ENCODE results near the gene TMEM100.
A peak's percentile ranks its signal among the peaks of the same experiment; 100 is the strongest.

The TMEM100 gene, protein sequence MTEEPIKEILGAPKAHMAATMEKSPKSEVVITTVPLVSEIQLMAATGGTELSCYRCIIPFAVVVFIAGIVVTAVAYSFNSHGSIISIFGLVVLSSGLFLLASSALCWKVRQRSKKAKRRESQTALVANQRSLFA

DNA sequence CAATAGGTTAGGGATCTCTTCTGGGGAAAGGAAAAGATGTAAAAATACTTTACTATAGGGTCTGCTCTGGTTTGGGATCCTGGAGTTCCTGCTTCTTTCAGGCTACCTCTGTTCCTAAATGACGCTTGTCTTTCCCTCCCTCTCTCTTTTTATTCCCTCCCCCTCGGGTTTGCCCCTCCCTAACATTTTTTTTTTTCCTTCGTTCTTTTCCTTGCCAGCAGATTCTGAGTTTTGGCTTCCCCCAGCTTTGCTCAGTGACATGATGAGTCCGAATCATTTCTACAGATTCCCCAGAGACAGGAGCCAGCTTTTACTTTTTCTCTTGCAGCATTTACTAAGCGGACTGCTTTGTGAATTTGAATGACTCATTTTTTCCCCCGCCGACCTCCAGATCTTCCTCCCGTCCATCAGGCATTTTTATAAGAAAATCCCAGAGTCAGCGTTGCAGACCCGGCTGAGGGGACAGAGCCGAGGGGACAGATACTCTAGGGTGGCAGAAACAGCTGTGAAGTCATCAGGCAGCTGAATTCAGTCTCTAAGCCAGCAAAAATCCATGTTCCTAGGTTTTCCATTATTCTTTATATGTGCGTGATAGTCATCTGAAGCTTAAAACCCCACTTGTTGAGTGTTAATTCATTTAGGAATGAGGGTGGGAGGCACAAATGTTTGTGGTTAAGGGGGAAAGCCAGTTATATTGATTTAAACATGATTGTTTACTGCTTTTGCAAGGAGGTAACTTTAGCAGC, at the start of gene TMEM100:
Gene TMEM100 (minus strand): TSS at position 123 of the 746 bp plus-strand sequence. CDS start 1,794 bp downstream, outside the sequence.
- DNase-seq, result no peak

DNA sequence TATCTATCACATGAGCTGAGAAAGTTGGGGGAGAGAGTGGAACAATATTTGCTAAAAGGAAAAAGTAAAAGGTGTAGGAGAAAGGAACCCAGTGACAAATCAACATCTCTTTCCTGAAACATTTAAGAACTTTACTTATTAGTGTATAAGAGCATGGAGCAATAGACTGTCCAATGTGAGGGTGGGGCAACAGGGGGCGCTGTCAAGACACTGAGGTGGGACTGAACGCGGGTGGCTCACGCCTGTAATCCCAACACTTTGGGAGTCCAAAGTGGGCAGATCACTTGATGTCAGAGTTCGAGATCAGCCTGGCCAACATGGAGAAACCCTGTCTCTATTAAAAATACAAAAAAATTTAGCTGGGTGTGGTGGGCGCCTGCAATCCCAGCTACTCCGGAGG, 49.4 kb upstream of the TMEM100 start:
- no peak for DNase-seq

DNA sequence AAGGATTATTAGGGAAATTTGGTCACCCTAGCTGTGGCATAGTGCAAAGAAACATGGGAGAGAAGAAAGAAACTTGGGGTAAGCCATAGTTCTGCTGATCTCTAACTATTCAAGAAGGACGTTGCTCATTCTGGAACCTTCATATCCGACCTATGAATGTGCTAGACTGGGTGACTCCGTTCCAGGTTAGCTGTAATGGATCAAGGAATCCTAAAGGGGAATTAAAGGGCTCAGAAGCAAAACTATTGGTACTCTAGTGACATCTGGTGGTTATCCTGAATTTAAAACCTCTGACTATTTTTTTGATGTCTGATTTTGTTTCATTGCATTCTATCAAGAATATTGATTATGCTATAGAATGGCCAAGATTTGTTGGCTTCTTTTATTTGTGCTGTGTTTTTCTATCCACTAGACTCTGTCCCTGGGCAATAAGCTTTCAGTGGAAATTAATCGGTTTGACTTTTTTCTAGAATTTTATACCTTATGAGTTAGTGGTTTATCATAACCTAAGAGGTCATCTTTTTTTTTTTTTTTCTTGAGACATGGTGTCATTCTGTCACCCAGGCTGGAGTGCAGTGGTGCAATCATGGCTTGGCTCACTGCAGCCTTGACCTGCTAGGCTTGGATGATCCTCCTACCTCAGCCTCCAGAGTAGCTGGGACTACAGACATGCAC, 47.7 kb upstream of the TMEM100 start:
- peak; percentile 7 to 42 for DNase-seq

DNA sequence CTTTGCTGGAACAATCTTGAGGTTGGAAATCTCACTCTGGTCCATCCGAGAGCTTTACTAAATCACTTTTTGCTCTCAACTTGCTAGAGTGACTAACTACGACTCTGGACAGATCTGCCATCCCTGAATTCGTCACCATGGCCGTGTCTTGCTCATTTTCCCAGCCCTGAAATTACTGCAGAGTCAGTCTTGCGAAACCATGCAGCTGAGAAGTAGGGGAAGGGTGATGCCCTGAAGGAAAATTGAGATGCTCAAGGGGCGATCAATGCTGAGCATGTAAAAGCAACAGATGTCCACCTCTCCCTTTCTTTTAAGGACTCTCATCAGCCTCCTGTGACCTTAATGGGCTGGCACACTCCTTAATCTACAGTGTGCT, 46.9 kb upstream of the TMEM100 start:
- DNase-seq, result no peak

DNA sequence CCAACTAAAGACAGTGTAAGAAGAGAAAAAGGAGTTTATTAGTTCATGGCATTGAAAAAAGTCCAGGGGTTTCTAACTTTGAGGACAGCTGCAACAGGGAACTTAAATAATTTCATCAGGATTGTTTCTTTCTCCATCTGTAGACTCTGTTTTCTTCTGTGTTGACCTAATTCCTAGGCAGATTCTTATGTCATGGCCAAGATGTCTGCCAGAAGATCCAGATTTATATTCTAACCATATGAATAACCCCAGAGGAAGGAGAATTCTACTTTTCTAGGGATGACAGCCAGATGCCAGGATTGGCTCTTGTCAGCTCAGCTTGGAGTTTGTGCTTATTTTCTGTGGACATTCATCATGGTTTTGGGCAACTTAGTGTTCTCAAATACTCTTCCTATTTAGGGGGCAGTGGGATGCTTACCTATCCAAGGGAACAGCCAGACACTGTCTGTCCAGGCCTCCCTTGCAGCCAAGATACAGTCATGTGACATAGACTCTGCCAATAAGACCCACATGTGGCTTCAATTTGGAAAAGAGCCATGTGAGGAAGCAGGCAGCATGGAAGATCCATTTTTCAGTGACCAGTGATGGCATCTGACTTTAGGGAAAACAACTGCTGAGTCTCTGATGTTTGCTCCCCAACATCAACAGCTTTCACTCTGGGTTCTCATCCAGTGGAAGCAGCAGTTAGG, 46.4 kb upstream of the TMEM100 start:
- DNase-seq, result no peak

DNA sequence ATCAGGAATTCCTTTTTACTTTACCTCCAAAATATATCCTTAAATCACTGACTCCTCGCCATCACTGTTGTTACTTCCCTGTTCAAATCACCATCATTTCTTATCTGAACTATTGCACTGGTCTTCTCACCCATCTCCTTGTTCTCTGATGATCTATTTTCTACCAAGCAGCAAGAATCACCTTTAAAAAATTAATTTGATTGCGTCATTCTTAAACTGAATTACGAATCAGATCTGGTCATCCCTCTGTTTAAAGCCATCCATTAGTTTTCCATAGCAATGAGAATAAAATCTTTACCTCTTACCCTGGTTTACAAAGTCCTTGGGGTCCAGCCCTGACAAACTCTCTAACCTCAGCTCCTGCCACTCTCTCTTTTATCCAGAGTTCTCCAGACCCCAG, 42.8 kb upstream of the TMEM100 start:
- no peak for DNase-seq

DNA sequence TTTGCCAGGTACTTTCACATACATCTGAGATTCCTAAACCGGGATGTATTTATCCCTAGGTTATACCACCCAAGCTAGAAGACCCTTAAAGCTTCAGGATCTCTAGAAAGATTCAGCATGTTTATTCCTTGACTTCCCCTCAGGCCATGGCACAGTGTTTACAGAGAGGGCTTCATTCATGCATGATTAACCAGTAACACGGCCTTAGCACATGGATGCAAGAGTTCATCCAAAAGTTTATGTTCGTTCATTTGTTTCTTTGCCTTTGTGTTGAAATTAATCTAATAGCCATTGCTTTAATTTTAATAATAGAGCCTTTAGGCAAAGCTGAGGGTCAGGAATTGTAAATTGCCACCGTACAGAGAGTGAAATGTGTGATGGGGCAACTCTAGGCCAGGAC, 41.9 kb upstream of the TMEM100 start:
- DNase-seq, result no peak

DNA sequence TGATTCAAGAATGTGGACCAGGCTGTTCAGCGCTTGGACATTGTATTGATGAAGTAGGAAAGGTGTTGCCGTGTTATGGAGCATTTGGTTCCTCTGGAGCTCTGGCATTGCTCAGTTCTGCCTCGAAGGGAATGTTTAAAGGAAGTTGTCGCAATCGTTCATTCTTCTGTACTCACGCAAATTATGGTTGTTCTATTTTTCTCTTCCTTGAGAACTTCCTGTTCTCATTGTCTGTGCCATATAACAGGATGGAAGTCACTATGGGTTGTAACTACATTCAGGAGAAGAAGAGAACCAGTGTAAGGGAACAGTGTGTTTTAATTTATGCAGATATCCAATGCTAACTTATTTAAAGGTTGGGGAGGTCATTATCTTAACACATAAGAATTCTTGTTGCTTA, 41.2 kb upstream of the TMEM100 start:
- DNase-seq, result no peak

DNA sequence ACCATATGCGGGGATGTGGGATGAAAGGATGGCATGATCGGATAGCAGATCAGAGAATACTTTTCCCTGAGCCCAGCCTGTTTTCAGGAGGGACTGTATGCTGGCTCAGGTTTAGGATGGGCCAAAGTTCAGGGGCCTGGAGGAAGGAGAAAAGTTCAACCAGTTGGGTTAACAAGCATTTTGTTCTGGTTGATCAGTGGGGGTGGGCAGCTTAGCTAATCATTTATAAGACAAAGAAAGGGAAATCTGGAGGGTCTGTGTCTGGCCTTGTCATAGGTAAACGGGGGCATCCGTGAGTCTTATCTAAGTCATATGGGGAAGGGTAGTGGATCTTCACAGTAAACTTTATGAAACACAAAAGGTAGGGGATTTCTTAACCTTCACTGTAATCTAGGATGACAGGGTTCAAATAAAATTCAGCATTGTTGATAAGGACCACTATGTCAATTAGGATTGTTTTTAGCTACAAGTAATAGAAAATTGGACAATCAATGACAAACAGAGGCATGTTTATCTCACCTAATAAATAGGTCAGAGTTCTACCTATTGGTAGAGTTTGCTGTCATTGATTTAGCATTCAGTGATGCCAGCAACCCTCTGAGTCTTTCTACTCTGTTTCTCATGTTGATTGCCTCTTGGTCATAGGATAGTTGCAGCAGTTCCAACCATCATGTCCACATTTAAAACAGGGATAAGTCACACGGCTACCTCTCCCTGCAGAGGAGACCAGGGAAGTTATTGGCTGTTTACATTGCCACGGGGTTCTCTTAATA, 39.6 kb upstream of the TMEM100 start:
- DNase-seq, result no peak

DNA sequence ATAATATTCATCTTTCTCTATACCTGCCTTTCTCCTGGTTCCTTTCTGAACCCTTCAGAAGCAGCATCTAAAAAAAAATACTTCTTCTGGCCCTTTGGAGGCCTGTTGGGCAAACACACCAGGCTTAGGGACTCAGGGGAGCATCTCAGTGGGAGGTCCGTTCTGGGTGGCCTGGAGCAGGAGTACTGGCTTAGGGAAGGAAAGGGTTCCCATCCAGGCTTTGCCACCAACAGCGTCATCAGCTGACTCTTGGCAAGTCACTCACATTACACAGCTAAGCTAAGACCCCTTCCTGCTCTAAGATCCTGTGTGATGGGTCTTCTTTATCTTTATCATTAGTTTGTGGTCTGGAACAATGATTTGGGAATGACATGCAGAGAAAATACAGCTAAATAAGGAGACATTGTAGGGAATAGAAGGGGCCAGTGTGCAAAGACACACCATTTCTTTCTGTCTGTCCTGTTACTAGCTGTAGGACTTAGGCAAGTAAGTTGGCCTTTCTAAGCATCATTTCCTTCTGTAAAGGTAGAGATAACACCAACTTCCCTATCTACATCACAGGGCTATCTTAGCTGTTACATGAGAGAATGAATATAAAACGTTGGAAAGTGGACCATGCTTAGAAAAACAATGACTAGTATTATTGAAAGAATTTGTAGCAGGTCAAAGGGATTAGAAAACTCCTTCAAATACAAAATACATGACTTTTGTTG, 38.1 kb upstream of the TMEM100 start:
- DNase-seq, result no peak

DNA sequence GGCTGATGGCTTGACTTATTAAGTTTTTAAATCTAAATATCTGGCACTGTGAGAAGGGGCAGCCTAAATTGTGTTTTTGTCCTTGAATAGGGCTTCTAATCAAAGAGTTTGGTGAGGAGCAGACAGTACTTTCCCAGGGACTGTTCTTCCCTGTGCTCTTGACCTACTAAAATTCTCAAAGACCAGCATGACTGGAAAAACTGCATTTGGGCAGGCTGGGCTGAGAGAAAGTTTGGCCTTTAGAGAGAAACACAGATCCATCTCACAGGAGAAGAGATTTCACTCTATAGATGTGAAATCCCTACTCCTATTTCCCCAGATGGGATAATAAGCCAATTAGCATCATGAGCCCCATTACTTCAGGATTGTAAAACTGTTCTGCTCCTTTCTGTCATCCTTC, 35.5 kb upstream of the TMEM100 start:
- DNase-seq, result no peak

DNA sequence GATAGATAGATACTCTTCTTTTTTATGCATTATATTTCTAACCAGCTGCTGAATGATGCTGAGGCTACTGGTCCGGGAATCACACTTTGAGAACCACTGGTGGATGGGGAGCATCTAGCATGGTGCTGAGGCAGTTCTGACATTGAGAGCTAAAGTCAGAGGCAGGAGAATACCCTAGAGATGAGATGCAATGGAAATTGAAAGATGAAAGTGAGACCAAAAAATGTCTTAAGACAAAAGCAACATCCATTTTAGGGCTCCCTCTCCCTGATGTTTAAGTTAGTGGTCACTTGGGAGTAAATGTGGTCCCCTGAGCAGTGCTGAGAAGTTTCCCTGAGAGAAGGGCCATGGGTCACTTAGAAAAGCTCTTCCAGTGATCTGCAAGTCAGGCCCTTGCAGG, 35.0 kb upstream of the TMEM100 start:
- no peak for DNase-seq

DNA sequence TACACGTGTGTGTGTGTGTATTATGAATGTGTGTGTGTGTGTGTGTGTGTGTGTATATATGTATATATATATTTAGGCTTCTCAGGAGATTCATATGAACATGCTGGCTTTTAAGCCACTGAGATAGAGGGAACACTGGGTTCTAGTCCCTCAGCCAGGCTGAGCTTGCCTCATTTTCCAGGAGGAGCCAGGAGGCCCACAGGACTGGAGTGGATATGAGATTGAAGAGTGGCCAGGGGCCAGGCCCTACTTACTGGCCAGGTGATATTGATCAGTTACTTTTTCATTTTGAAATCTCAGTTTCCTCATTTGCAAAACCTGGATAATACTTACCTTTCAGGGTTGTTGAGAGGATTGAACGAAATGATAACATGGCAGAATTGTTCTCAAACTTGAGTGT, 34.0 kb upstream of the TMEM100 start:
- DNase-seq, result no peak

DNA sequence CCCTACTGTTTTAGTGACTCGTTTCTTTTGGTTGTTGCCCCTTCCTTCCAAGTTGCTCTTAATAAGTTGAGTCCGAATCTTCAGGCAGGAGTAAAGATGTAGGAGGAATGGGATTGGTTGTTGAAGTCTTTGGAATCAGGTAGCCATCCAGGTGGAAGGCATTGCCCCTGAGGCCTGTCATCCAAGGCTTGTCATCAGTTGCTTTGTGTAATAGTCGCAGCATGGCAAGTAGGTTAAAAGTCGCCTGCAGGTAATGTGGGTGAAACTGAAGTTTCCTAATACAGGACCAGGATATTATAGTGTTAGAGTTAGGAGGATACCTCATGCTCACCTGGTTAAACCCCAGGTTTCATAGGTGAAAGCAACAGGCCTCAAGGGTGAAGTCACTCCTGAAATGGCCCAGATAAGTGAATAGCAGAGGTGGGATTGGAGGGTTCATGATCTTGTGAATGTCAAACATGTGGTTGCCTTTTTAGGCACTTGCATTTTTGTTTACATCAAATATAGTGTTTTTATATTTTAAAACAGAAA, 29.1 kb upstream of the TMEM100 start:
- DNase-seq, result no peak

DNA sequence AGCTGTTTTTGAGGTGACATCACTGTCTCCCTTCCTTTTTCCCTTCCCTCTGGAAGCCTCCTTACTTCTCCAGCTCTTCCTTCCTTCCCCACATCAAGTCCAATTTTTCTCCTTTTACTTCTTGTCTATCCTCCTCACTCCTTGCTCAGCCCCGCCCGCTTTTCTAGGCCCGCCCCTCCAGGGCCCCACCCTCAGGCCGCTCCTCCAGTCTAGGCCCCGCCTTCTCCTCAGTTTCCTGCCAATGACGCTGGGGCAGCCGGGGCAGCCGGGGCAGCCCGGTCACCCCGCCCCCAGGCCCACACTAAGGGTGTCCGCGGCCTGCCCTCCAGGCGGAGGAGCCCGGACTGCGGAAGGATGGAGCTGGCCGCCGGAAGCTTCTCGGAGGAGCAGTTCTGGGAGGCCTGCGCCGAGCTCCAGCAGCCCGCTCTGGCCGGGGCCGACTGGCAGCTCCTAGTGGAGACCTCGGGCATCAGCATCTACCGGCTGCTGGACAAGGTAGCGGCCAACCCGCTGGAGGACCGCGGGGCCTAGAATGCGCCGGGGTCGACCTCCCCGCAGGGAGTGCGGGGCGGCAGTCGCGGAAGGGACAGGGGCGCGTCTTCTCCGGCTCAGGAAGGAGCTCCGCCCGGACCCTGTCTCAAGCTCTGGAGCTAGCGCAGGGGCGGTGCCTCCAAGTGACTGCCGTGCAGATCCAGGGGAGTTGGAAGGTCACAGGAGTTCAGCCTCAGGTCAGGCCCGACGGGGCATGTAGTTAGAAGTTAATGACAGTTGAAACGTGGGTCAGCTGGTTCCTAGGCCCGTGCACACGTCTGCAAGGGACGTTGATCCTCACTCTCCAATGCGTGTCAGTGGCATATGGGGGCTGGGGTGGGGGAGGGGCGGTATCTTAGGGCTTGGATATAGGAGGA, 28.3 kb upstream of the TMEM100 start, which contains the start of gene PCTP:
Gene PCTP (plus strand): TSS at position 302 of the 908 bp plus-strand sequence. CDS start 53 bp downstream, at position 355.
- peak; percentile 36 to 67 for DNase-seq

DNA sequence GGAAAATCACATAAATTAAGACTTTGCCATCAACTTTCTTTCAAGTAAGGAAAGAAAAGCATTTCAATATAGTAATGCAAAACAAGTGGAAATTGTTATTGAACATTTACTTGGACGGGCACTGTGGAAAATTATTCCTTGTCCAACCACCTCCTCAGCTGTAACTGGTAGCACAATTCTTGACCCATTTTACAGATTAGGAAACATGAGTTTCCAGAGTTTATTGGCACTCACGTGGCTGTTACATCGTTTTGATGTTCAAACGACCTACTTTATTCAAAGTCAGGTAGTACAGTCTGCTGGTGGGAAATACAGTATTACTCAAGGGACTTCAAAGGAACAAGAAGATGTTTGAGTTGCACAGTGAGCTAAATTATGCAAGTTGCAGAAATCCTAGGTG, 27.3 kb upstream of the TMEM100 start:
- no peak for DNase-seq

DNA sequence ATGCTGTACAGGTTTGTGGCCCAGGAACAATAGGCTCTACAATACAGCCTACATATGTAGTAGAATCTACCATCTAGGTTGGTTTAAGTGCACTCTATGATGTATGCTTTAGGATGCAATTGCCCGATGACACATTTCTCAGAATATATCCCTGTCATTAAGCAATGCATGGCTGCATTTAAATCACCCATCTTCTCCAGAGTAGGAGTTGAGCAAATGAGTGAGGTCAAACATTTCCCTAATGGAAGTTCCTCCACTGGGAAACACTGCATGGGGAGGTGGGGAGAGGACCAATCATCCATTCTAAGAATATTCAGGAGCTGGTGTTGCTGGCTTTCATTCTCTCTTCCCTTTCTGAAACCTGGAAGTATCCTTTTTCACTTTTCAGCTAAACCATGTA, 26.2 kb upstream of the TMEM100 start:
- DNase-seq, result no peak

DNA sequence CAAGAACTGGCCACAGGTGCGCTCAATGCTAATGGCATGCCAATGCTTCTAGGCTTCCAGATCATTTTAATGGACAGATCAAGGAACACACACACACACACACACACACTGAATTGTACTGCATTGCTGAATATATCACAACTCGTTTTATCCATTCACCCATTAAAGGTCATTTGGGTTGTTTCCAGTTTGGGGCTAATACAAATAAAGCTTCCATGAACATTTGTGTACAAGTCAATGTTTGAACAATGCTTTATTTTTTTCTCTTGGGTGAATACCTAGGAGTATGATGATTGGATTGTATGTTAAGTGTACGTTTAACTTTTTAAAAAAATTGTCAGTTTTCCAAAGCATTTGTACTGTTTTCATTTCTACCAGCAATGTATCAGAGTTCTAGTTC, 24.5 kb upstream of the TMEM100 start:
- no peak for DNase-seq

DNA sequence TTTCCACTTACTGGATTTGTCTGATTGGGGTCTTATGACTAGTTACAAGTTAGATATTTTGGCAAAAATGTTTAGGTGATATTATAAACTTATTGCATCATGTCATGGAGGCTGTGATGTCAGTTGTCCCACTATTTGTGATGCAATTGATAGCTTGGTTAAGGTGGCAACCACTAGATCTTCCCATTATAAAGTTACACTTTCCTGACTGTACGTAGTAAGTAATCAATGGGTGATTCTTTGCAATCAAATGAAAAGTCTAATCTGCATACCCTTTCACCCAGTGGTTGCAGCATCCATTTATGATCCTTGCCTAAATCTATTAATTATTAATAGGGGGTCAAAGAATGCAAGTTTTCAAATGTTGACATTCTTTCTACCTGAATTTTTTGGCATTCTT, 23.8 kb upstream of the TMEM100 start:
- DNase-seq, result no peak

DNA sequence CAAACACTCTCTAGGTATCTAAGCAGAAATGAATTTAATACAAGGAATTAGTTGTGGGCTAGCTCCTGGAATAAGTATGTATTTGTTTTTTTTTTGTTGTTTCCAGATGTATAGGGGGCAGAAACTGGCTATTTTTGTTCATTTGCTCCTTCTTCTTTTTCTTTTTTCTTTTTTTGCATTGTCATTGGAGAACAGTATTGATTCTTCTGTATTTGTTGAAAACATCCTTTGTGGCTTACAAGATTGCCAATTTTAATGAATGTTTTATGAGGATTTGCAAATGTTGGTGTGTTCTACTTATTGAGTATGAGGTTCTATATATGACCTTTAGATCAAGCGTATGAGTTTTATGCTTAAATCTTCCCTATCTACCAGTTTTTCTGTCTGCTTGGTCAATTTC, 22.6 kb upstream of the TMEM100 start:
- no peak for DNase-seq
